Measurements from ENCODE around the gene NAPA.
"Not testable (repeated sequence)": the region's sequence is repeated elsewhere in the genome, so short reads cannot be mapped to it uniquely, and the experiment has no call there.

Gene NAPA

DNA sequence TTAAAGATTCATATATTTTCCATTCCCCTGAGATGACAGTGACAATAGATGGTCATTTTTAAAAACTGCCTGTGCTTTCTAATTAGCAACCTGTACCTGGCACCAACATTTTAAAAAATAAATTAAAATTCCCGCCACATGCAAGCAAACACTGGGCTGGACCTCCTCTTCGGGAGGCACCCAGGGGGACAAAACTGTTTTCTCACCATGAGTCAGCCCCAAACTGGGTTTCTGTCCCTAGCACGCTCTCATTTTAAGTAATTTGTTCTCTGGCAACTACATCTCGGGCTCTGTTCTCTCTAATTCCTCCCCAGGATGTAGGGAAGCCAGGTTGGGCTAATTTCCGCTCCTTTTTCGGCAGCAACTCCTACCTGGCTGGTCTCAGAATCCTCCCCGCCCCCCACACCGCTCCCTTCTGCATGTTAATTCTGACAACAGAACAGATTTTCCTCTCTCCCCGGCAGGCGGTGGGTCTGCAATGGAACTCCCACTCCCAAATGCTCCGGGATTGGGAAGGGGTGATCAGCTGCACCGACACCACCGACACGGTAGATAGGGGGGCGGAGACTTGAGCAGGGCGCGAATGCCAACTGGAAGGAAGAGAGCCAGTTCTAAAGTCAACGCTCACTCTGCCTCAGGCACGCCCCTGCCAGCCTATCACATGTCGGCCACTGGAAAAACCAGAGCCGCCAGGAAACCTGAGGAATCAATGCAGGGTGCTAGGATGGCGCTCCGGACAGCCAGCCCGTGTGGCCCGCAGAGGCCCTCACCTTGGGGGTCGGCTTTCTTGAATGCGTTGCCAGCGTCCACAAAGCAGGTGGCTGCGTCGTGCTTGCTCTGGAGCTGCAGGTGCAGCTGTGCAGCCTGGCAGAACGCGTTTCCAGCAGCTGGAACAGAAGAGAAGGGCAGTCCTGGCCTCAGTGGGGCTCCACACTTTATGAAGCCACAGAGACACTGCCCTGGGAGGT lies 14.7 kb downstream of the NAPA start:
- DNase-seq, result no peak

- no peak for DNase-seq
Observed at GRCh38 chr19:47499371-47499770, 15.5 kb downstream of the NAPA start.

GRCh38 chr19:47498561-47498960 lies 16.3 kb downstream of the NAPA start:
- no peak for DNase-seq

GRCh38 chr19:47497821-47498520 lies 16.9 kb downstream of the NAPA start:
- no peak for DNase-seq

GRCh38 chr19:47497050-47497766 lies 17.7 kb downstream of the NAPA start:
- no peak for DNase-seq

- DNase-seq, result no peak
Observed at GRCh38 chr19:47495478-47496372, 19.1 kb downstream of the NAPA start.

DNA sequence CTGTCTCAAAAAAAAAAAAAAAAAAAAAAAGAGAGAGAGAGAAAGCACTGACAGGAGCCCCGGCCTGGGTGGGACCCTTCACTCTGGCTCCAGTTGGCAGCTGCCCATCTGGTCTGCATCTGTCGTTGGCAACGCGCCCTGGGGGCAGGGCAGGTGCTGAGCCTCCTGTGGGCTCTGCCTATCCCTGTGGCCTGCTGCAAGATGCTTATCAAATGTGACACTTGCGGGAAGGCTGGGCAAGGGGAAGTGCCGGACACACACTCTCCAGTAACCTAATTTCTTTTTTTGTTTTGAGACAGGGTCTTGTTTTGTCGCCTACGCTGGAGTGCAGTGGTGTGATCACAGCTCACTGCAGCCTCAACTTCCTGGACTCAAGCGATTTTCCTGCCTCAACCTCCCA lies 20.1 kb downstream of the NAPA start:
- DNase-seq, result no peak

DNA sequence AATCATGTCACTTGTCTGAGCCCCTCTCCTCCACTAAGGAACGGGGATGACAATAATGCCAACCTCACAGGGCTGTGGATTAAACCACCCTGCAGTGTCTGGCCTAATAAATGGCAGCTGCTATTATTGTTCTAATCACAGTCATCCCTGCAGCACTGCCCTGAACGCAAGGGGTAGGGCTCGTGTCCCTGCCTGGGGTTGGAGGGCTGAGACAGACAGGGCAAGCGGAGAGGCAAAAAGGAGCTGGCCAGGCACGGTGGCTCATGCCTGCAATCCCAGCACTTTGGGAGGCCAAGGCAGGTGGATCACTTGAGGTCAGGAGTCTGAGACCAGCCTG lies 20.7 kb downstream of the NAPA start:
- DNase-seq, result no peak

GRCh38 chr19:47493378-47494210 lies 21.3 kb downstream of the NAPA start:
- no peak for DNase-seq

GRCh38 chr19:47492571-47493377 lies 22.1 kb downstream of the NAPA start:
- no peak for DNase-seq

- DNase-seq, result no peak
Observed at GRCh38 chr19:47492137-47492533, 22.7 kb downstream of the NAPA start.

DNA sequence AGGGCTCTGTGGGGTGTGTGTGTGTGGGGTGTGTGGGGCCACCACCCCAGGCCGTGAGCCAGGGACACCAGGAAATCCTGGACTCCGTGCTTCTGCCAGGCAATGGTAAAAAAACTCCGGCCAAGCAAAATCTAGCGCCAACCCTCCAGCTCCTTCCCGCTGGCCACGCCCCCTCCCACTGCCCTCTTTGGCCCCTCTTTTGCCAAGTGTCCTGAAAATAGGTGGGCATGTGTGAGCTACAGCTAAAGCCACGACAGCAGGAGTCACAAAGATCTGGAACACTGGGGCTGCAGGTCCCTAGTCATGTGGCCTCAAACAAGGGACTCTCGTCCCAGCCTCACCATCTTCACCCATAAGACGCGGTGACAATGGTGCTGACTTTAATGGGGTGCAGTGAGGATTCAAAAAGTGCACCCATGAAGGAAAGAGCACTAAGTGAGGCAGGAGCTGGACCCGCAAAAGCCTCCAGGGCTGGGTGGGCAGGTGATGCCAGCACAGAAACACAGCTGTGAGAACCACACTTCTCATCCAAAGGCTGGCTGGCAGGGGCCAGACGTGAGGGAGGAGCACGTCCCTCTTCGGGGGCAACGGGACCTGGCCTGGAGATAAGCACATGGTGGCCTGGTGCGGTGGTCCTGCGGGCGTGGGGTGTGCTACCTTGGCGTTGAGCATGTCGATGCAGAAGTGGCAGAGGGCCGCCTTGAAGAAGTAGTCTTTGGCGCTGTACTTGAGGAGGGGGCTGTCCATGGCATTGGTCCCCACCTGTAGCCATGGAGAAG lies 23.3 kb downstream of the NAPA start:
- no peak for DNase-seq

- DNase-seq, result no peak
Observed at GRCh38 chr19:47490847-47491246, 24.0 kb downstream of the NAPA start.

DNA sequence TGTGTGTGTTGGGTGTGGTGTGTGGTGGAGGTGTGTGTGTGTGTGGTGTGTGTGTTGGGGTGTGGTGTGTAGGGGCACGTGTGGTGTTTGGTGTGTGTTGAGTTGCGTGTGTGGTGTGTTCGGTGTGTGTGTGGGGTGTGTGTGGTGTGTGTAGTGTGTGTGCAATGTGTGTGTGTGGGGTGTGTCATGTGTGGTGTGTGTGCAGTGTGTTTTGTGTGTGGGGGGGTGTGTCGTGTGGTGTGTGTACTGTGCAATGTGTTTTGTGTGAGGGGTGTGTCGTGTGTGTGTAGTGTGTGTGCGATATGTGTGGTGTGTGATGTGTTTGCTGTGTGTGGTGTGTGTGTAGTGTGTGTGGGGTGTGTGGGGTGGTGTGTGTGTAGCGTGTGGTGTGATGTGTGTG lies 24.8 kb downstream of the NAPA start:
- DNase-seq, result no peak

GRCh38 chr19:47489072-47489914 lies 25.6 kb downstream of the NAPA start:
- DNase-seq, result no peak

GRCh38 chr19:47487551-47488515 lies 27.0 kb downstream of the NAPA start:
- DNase-seq, result no peak

DNA sequence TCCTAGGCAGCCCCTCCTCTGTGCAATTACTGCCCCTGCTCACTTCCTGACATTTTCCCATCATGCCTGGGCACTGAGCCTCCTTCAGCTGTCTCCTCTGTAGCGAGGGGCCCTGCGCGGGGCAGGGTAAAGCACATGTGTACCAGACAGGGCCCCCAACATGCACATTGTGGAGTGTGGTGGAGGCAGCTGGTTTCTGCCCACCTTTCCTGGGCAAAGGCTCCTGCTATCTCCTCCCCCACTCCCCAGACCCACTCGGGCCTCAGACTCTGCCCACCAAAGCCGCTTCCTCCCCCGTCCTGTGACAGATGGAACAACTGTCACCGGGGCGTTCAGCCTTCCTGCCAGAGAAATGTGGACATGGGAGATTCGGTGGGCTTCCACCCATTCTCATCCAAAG lies 28.0 kb downstream of the NAPA start:
- no peak for DNase-seq

DNA sequence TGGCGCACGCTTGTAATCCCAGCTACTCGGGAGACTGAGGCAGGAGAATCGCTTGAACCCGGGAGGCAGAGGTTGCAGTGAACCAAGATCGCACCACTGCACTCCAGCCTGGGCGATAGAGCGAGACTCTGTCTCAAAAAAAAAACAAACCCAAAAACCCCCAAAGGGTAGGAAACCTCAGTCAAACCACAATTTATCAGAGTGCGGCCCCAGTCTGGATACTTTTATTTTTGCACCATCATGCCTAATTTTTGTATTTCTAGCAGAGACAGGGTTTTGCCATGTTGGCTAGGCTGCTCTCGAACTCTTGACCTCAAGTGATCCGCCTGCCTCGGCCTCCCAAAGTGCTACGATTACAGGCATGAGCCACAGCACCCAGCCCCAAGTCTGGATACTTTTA lies 28.6 kb downstream of the NAPA start:
- DNase-seq, result not testable (repeated sequence)
